OCI-LY3 (cell line): ENCODE measurements around the gene MYOT.

Experiments
- H2AFZ ChIP-seq: fragments of 200-600, 300-600 bp; shearing (Covaris generic); 2 replicates; pipeline ENCODE4 v1.6.0; 2014; ENCODE audit warnings: antibody characterized with exemption, low read depth, low read length
- H3K27ac ChIP-seq: fragments of 200-600, 300-600 bp; sonication (generic); 2 replicates; pipeline ENCODE4 v1.5.1; 2014; ENCODE audit warnings: mild to moderate bottlenecking, low read length, moderate library complexity, mixed read lengths
- H3K27me3 ChIP-seq: fragments of 200-600, 300-600 bp; sonication (generic); 2 replicates; pipeline ENCODE4 v1.6.1; 2014; ENCODE audit warnings: low read depth, low read length, mixed read lengths
- H3K36me3 ChIP-seq: fragments of 200-600, 300-600 bp; sonication (generic); replicated peaks from 2 replicates; pipeline ENCODE3; 2014; ENCODE audit warnings: low read depth, low read length, mixed read lengths
- H3K4me1 ChIP-seq: fragments of 300-600, 200-600 bp; sonication (generic); 2 replicates; pipeline ENCODE4 v1.6.1; 2014; ENCODE audit warnings: low read length, mixed read lengths
- H3K4me2 ChIP-seq: fragments of 200-600, 300-600 bp; sonication (generic); 2 replicates; pipeline ENCODE4 v1.6.1; 2014; ENCODE audit warnings: low read length, mixed read lengths
- H3K4me3 ChIP-seq: fragments of 300-600, 200-600 bp; sonication (generic); 2 replicates; pipeline ENCODE4 v1.5.1; 2014; ENCODE audit warnings: antibody characterized with exemption, mild to moderate bottlenecking, low read length, moderate library complexity
- H3K79me2 ChIP-seq: fragments of 300-600, 200-600 bp; shearing (Covaris generic); 2 replicates; pipeline ENCODE4 v1.6.1; 2014; ENCODE audit warnings: mild to moderate bottlenecking, low read length, mixed read lengths
- H3K9ac ChIP-seq: fragments of 300-600, 200-600 bp; shearing (Covaris generic); 2 replicates; pipeline ENCODE4 v1.6.0; 2014; ENCODE audit warnings: mild to moderate bottlenecking, low read length, moderate library complexity
- H3K9me3 ChIP-seq: fragments of 200-600, 300-600 bp; shearing (Covaris generic); 2 replicates; pipeline ENCODE4 v1.6.1; 2014; ENCODE audit warnings: low read length, mixed read lengths; ENCODE audit not compliant: insufficient read depth
- H4K20me1 ChIP-seq: fragments of 200-600, 300-600 bp; sonication (generic); 2 replicates; pipeline ENCODE4 v1.6.1; 2016; ENCODE audit warnings: low read length, mixed read lengths; ENCODE audit not compliant: insufficient read depth
- CTCF ChIP-seq: fragments of 200-600, 300-600 bp; sonication (generic); IDR thresholded peaks from 2 replicates; pipeline ENCODE4 v1.5.1; 2014; ENCODE audit warnings: antibody characterized with exemption, low read length, low read depth
- EZH2phosphoT487 ChIP-seq: fragments of 200-600 bp; shearing (Covaris generic); IDR thresholded peaks from 2 replicates; pipeline ENCODE4 v1.6.1; 2018; ENCODE audit warnings: antibody characterized with exemption, mixed run types, low read depth

MYOT gene

GRCh38 chr5:137867664-137868063, at the start of gene MYOT:
Gene MYOT (plus strand): TSS chr5:137867860. CDS start chr5:137870652, 2,792 bp downstream.
- Histone ChIP-seq H3K9me3 (no peaks in the 10 kb centered on the region), H3K4me3 (no peak within 1 kb of the TSS), H3K36me3 (no peaks in the 10 kb centered on the region), H3K4me2 (no peak within 1 kb of the TSS), H3K4me1 (no peaks in the 10 kb centered on the region), H3K79me2 (no peaks in the 10 kb centered on the region), H2AFZ (no peak within 1 kb of the TSS), H3K27ac (no peak within 1 kb of the TSS), H4K20me1 (no peaks in the 10 kb centered on the region), H3K9ac (no peak within 1 kb of the TSS), H3K27me3 (no peaks in the 10 kb centered on the region)
- no peak for TF ChIP-seq EZH2phosphoT487
- no peak for TF ChIP-seq CTCF

- H3K4me2 ChIP-seq: no peak overlapping the region
- no peaks in the 10 kb centered on the region for H3K9me3 ChIP-seq
- TF ChIP-seq EZH2phosphoT487 (no peak), CTCF (no peak)
- no peak overlapping the region for H3K4me3 ChIP-seq
- H3K27ac ChIP-seq: no peak overlapping the region
- H4K20me1 ChIP-seq: no peaks in the 10 kb centered on the region
- no peaks in the 10 kb centered on the region for H3K79me2 ChIP-seq
- no peaks in the 10 kb centered on the region for H3K27me3 ChIP-seq
- no peak overlapping the region for H2AFZ ChIP-seq
- H3K36me3 ChIP-seq: no peaks in the 10 kb centered on the region
- H3K4me1 ChIP-seq: no peaks in the 10 kb centered on the region
- no peak overlapping the region for H3K9ac ChIP-seq
Observed at GRCh38 chr5:137819766-137820165, 47.9 kb upstream of the MYOT start.

GRCh38 chr5:137822158-137822764, 45.4 kb upstream of the MYOT start:
- Histone ChIP-seq H3K9me3 (no peaks in the 10 kb centered on the region), H2AFZ (no peak overlapping the region), H3K4me3 (no peak overlapping the region), H3K36me3 (no peaks in the 10 kb centered on the region), H3K27me3 (no peaks in the 10 kb centered on the region), H3K4me2 (no peak overlapping the region), H4K20me1 (no peaks in the 10 kb centered on the region), H3K9ac (no peak overlapping the region), H3K4me1 (no peaks in the 10 kb centered on the region), H3K27ac (no peak overlapping the region), H3K79me2 (no peaks in the 10 kb centered on the region)
- TF ChIP-seq EZH2phosphoT487 (no peak), CTCF (peak; percentile 44)

GRCh38 chr5:137822984-137823383, 44.7 kb upstream of the MYOT start:
- no peak overlapping the region for H3K27ac ChIP-seq
- no peak overlapping the region for H3K4me3 ChIP-seq
- no peak overlapping the region for H2AFZ ChIP-seq
- H3K36me3 ChIP-seq: no peaks in the 10 kb centered on the region
- no peak overlapping the region for H3K9ac ChIP-seq
- no peaks in the 10 kb centered on the region for H3K27me3 ChIP-seq
- H4K20me1 ChIP-seq: no peaks in the 10 kb centered on the region
- H3K4me1 ChIP-seq: no peaks in the 10 kb centered on the region
- no peaks in the 10 kb centered on the region for H3K79me2 ChIP-seq
- TF ChIP-seq CTCF (no peak), EZH2phosphoT487 (no peak)
- no peaks in the 10 kb centered on the region for H3K9me3 ChIP-seq
- H3K4me2 ChIP-seq: no peak overlapping the region
